Stimulated activated CD8-positive, alpha-beta memory T cell treated with anti-CD3 and anti-CD28 coated beads, Interleukin-4, amount 100 ng/mL, for 48 hours (primary cell): Measurements from ENCODE around the gene SREBF1.

Experiments
- DNase-seq: peaks from one replicate; pipeline ENCODE4 v3.0.0-alpha.2; 2020

The SREBF1 gene

GRCh38 chr17:17774009-17774881 is 62.5 kb downstream of the SREBF1 start:
- no peak for DNase-seq

- no peak for DNase-seq
These were observed 64.6 kb downstream of the SREBF1 start for GRCh38 chr17:17772231-17772630.

- DNase-seq: no peak
These were observed 65.1 kb downstream of the SREBF1 start for GRCh38 chr17:17771498-17772201.

- no peak for DNase-seq
These were observed 66.1 kb downstream of the SREBF1 start for GRCh38 chr17:17770632-17771044.

GRCh38 chr17:17769869-17770631 is 66.7 kb downstream of the SREBF1 start:
- DNase-seq: no peak

GRCh38 chr17:17768424-17769088 is 68.2 kb downstream of the SREBF1 start:
- DNase-seq: no peak

GRCh38 chr17:17767887-17768418 is 68.8 kb downstream of the SREBF1 start:
- no peak for DNase-seq

GRCh38 chr17:17767154-17767869 is 69.5 kb downstream of the SREBF1 start:
- no peak for DNase-seq

- DNase-seq: no peak
These were observed 70.1 kb downstream of the SREBF1 start for GRCh38 chr17:17766744-17767120.

- DNase-seq: no peak
These were observed 70.6 kb downstream of the SREBF1 start for GRCh38 chr17:17766077-17766743.

GRCh38 chr17:17765359-17766076 is 71.3 kb downstream of the SREBF1 start:
- DNase-seq: no peak

GRCh38 chr17:17763734-17764133 is 73.1 kb downstream of the SREBF1 start:
- DNase-seq: no peak

- DNase-seq: no peak
These were observed 73.7 kb downstream of the SREBF1 start for GRCh38 chr17:17763136-17763535.

GRCh38 chr17:17762744-17763105 is 74.1 kb downstream of the SREBF1 start:
- DNase-seq: no peak
